Kidney (tissue), 14 donors: ENCODE measurements around the gene PSPN. TPM values are rescaled to one million over a fixed set of nuclear protein-coding genes. Genes with fewer than 3 reads are reported as not detected.
A peak's percentile ranks its signal among the peaks of the same experiment; 100 is the strongest.

Experiments
- DNase-seq, 5 donors: peaks; one replicate each; pipeline ENCODE4 v3.0.0-alpha.2; 2013 to 2020
- FAIRE-seq: peaks from 2 replicates; lab custom pipeline; 2012; peaks lifted over from hg19 to GRCh38; lab: Jason Lieb, UNC
- H3K27ac ChIP-seq, 2 donors: one replicate each; pipeline ENCODE4 v1.7.0; 2013; ENCODE audit warnings: low read depth in 2 of 2, low read length in 2 of 2, inconsistent platforms in 1 of 2
- H3K27me3 ChIP-seq: one replicate; pipeline ENCODE4 v1.7.1; 2013; ENCODE audit warnings: low read length, inconsistent platforms; ENCODE audit not compliant: control insufficient read depth, insufficient read depth
- H3K36me3 ChIP-seq, 3 donors: one replicate each; pipeline versions ENCODE4 v1.7.0 to v1.7.1; 2013; ENCODE audit warnings: low read length in 3 of 3, control low read depth in 1 of 3, inconsistent platforms in 1 of 3; ENCODE audit not compliant: insufficient read depth in 3 of 3, control insufficient read depth in 2 of 3
- H3K4me1 ChIP-seq, 3 donors: one replicate each; pipeline versions ENCODE4 v1.7.0 to v1.7.1; 2013; ENCODE audit warnings: low read length in 3 of 3, inconsistent platforms in 1 of 3, low read depth in 1 of 3; ENCODE audit not compliant: control insufficient read depth in 2 of 3, insufficient read depth in 2 of 3
- H3K4me3 ChIP-seq, 3 donors: one replicate each; pipeline versions ENCODE4 v1.7.0 to v1.8.1; 2013; ENCODE audit warnings: low read length in 3 of 3, control low read depth in 1 of 3, inconsistent platforms in 1 of 3
- H3K9ac ChIP-seq, 3 donors: one replicate each; pipeline versions ENCODE4 v1.7.0 to v1.7.1; 2013; ENCODE audit warnings: low read length in 3 of 3, control low read depth in 1 of 3, inconsistent platforms in 1 of 3
- H3K9me3 ChIP-seq, 3 donors: one replicate each; pipeline versions ENCODE4 v1.7.0 to v1.7.1; 2013; ENCODE audit warnings: low read length in 3 of 3, control low read depth in 1 of 3, inconsistent platforms in 1 of 3; ENCODE audit not compliant: control insufficient read depth in 2 of 3, insufficient read depth in 1 of 3
- intact Hi-C: fragments of 100-400 bp; cut with DNase I; formaldehyde crosslinking; loops from one replicate; pipeline ENCODE4 v1.11.1; 2022
- polyA plus RNA-seq: library from polyadenylated mRNA; stranded (reverse); fragments of 350-450 nt; fragmentation: Illumina TruSeq; extraction: RNeasy Lipid Tissue Mini Kit (QIAGEN cat#74804); gene quantifications from one replicate; pipeline ENCODE4 v1.2.3, GENCODE V29; 2014; ENCODE audit warnings: low read depth, low replicate concordance; ENCODE audit not compliant: insufficient read depth
- total RNA-seq: library from RNA; stranded (reverse); fragmentation: NEBNext Ultra II Directional; extraction: Animal tissue kit (Norgen Biotek cat#: 25700); gene quantifications from one replicate; pipeline ENCODE4 v1.2.1, GENCODE V29; 2021
- TF ChIP-seq, protein P1 (sequence below): IDR thresholded peaks from 3 replicates; pipeline ENCODE4 v1.5.1; 2012; ENCODE audit warnings: mild to moderate bottlenecking, moderate library complexity, borderline replicate concordance; ENCODE audit not compliant: insufficient read depth; ENCODE audit errors: extremely low read depth
- donor health status: control.
- donor health status: control.
- donor health status: control.
- donor health status: control.
- donor health status: control.
- donor health status: DM: yes; HTN: yes; CAD: no.
- donor health status: Normal renal cell carcinoma (clear cell type).

The PSPN gene
- total and polyA plus RNA-seq, 2 donors from 2014 or later, result 1.9 to 2.0 TPM

- DNase-seq (peak in 1 of 5 donors; percentile 39), FAIRE-seq (no peak)
- H3K36me3 ChIP-seq, result peaks cover under 1 to 29% (median 10%) of the 10 kb centered on the region in 3 donors
- H3K9ac ChIP-seq, result no peak overlapping the region
- peaks cover 0 to 6% (median 0%) of the 10 kb centered on the region in 3 donors for H3K4me1 ChIP-seq
- H3K27me3 ChIP-seq, result no peaks in the 10 kb centered on the region
- no peak overlapping the region for H3K27ac ChIP-seq
- no peak overlapping the region for H3K4me3 ChIP-seq
- no peaks in the 10 kb centered on the region for H3K9me3 ChIP-seq
- TF ChIP-seq, protein P1, sequence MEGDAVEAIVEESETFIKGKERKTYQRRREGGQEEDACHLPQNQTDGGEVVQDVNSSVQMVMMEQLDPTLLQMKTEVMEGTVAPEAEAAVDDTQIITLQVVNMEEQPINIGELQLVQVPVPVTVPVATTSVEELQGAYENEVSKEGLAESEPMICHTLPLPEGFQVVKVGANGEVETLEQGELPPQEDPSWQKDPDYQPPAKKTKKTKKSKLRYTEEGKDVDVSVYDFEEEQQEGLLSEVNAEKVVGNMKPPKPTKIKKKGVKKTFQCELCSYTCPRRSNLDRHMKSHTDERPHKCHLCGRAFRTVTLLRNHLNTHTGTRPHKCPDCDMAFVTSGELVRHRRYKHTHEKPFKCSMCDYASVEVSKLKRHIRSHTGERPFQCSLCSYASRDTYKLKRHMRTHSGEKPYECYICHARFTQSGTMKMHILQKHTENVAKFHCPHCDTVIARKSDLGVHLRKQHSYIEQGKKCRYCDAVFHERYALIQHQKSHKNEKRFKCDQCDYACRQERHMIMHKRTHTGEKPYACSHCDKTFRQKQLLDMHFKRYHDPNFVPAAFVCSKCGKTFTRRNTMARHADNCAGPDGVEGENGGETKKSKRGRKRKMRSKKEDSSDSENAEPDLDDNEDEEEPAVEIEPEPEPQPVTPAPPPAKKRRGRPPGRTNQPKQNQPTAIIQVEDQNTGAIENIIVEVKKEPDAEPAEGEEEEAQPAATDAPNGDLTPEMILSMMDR, result no peak
- intact Hi-C loops, result no loop called here
Observed at GRCh38 chr19:6413291-6413690, 37.6 kb upstream of the PSPN start.

DNA sequence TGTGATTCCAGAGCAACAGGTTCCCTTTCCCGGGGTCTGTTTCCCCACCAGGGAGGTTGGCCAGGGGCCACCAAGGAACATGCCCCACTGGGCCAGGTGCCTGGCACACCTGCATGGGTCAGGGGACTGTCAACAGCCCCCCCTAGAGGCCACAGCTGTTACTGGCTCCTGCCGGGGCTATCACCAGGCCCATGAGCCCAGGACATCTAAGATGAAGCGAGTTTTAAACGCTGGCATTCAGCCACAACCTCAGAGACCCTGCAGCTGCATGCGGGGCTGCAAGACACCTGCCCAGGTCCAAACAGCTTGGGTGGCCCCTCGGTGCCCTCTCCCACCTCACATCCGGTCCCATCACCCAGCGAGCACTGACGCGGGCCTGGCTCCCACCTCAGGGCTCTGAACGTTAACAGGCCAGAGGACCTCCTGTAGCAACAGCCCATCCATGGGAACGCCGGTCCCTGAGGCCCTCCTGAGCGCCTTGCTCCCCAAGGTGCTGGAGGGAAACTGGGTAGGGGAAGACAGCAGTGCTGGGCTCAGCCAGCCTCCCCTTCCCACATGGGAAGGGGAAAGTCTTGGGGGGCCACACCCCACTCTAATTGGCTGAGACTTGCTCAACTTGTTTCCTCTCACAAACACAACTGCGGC is 36.8 kb upstream of the PSPN start:
- peak in 3 of 5 donors; percentile 47 to 65 (median 56) for DNase-seq
- Histone ChIP-seq H3K27ac (peak overlapping the region in 1 of 2 donors; percentile 32), H3K27me3 (no peaks in the 10 kb centered on the region), H3K4me1 (peaks cover 0 to 6% (median 0%) of the 10 kb centered on the region in 3 donors), H3K4me3 (no peak overlapping the region), H3K9me3 (no peaks in the 10 kb centered on the region), H3K9ac (no peak overlapping the region), H3K36me3 (peaks cover 0 to 22% (median 9%) of the 10 kb centered on the region in 3 donors)
- TF ChIP-seq, protein P1, result peak; percentile 53
- FAIRE-seq, result no peak
- intact Hi-C loops, result no loop called here

DNA sequence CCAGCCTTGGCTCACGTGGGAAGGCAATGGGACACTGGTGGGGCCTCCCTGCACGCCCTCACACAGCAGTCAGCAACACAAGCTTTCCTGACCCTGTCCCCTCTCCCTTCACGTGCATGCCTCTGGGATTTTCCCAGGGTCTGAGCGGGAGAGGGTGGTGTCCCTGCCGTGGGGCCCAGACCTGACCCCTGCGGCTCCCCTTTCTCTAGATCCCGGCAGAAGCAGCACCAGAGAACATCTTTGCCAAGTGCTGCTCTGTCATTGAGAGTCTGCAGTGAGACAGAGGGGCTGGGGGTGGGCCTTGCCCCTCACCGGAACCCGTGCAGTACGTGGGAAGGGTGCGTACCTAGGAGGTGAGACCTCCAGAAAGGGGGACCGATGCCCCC is 36.3 kb upstream of the PSPN start:
- no peak overlapping the region for H3K4me3 ChIP-seq
- H3K9me3 ChIP-seq, result no peaks in the 10 kb centered on the region
- FAIRE-seq, result no peak
- no peak overlapping the region for H3K27ac ChIP-seq
- TF ChIP-seq, protein P1, result no peak
- no peak overlapping the region for H3K9ac ChIP-seq
- no peak for DNase-seq
- H3K4me1 ChIP-seq, result peaks cover 0 to 6% (median 0%) of the 10 kb centered on the region in 3 donors
- intact Hi-C loops, result no loop called here
- H3K36me3 ChIP-seq, result peaks cover 0 to 17% (median 6%) of the 10 kb centered on the region in 3 donors
- no peaks in the 10 kb centered on the region for H3K27me3 ChIP-seq

DNA sequence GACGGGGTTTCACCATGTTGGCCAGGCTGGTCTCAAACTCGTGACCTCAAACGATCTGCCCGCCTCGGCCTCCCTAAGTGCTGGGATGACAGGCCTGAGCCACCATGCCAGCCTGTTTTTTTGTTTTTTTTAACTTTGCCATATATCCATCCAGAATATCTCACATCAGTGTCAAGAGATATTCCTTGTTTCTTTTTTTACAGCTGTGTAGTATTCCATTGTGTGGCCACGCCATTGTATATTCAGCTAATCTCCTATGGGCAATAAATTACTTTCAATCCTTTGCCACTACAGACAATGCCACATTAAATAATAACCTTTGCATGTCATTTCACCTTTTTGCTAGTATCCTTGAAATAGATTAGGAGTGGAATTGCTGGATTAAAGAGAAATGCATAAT is 33.6 kb upstream of the PSPN start:
- Histone ChIP-seq H3K36me3 (peaks cover 0 to 3% (median 0%) of the 10 kb centered on the region in 3 donors), H3K9ac (no peak overlapping the region), H3K4me3 (no peak overlapping the region), H3K27ac (no peak overlapping the region), H3K9me3 (no peaks in the 10 kb centered on the region), H3K4me1 (peaks cover 0 to 6% (median 0%) of the 10 kb centered on the region in 3 donors), H3K27me3 (no peaks in the 10 kb centered on the region)
- TF ChIP-seq, protein P1, result no peak
- no peak for DNase-seq
- no peak for FAIRE-seq
- intact Hi-C loops, result no loop called here
